Measurements from ENCODE around the gene ZNF222. TPM values are rescaled to one million over a fixed set of nuclear protein-coding genes. Genes with fewer than 3 reads are reported as not detected.

Gene ZNF222
- total RNA-seq, 1 donor from 2014 or later: 7.6 TPM

DNA sequence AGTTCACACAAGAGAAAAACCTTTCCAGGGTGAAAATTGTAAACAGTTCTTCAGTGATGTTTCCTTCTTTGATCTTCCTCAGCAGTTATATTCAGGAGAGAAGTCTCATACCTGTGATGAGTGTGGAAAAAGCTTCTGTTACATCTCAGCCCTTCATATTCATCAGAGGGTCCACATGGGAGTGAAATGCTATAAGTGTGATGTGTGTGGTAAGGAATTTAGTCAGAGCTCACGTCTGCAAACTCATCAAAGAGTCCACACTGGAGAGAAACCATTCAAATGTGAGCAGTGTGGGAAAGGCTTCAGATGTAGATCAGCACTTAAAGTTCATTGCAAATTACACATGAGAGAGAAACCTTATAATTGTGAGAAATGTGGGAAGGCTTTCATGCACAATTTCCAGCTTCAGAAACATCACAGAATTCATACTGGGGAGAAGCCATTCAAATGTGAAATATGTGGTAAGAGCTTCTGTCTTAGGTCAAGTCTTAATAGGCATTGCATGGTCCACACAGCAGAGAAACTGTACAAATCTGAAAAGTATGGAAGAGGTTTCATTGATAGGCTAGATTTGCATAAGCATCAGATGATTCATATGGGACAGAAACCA lies 6.9 kb downstream of the ZNF222 start:
- Mint-ChIP-seq H3K27me3 (ENCODE audit: low read depth) (peaks cover 5% of the 10 kb centered on the region), H3K4me1 (peaks cover 6% of the 10 kb centered on the region), H3K27ac (ENCODE audit: unreplicated experiment) (no peak overlapping the region), H3K4me3 (no peak overlapping the region), H3K36me3 (ENCODE audit: low read depth) (peaks cover 80% of the 10 kb centered on the region), H3K9me3 (peaks cover 37% of the 10 kb centered on the region)
- TF ChIP-seq, protein P1, sequence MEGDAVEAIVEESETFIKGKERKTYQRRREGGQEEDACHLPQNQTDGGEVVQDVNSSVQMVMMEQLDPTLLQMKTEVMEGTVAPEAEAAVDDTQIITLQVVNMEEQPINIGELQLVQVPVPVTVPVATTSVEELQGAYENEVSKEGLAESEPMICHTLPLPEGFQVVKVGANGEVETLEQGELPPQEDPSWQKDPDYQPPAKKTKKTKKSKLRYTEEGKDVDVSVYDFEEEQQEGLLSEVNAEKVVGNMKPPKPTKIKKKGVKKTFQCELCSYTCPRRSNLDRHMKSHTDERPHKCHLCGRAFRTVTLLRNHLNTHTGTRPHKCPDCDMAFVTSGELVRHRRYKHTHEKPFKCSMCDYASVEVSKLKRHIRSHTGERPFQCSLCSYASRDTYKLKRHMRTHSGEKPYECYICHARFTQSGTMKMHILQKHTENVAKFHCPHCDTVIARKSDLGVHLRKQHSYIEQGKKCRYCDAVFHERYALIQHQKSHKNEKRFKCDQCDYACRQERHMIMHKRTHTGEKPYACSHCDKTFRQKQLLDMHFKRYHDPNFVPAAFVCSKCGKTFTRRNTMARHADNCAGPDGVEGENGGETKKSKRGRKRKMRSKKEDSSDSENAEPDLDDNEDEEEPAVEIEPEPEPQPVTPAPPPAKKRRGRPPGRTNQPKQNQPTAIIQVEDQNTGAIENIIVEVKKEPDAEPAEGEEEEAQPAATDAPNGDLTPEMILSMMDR (conservative IDR thresholded peaks at IDR 0.05): no peak
- DNase-seq (ENCODE audit: low read depth, low spot score): no peak

DNA sequence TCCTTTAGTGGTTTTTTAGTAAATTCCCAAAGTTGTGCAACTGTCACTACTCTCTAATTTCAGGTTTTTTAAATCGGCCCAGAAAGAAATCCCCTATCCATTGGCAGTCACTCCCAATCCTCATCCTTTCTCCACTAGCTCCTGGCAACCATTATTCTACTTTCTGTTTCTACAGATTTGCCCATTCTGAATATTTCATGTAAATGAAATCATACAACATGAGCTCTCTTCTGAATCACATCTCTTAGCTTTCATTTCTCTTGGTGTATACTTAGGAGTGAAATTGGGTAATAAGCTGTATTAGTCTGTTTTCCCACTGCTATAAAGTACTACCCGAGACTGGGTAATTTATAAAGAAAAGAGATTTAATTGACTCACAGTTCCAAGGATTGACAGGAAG lies 17.0 kb downstream of the ZNF222 start:
- H3K27ac Mint-ChIP-seq (ENCODE audit: unreplicated experiment): no peak overlapping the region
- no peak overlapping the region for H3K4me3 Mint-ChIP-seq
- TF ChIP-seq, protein P1 (conservative IDR thresholded peaks at IDR 0.05): no peak
- H3K4me1 Mint-ChIP-seq: no peaks in the 10 kb centered on the region
- peaks cover 26% of the 10 kb centered on the region for H3K9me3 Mint-ChIP-seq
- H3K36me3 Mint-ChIP-seq (ENCODE audit: low read depth): no peaks in the 10 kb centered on the region
- DNase-seq (ENCODE audit: low read depth, low spot score): no peak
- H3K27me3 Mint-ChIP-seq (ENCODE audit: low read depth): peaks cover 56% of the 10 kb centered on the region

DNA sequence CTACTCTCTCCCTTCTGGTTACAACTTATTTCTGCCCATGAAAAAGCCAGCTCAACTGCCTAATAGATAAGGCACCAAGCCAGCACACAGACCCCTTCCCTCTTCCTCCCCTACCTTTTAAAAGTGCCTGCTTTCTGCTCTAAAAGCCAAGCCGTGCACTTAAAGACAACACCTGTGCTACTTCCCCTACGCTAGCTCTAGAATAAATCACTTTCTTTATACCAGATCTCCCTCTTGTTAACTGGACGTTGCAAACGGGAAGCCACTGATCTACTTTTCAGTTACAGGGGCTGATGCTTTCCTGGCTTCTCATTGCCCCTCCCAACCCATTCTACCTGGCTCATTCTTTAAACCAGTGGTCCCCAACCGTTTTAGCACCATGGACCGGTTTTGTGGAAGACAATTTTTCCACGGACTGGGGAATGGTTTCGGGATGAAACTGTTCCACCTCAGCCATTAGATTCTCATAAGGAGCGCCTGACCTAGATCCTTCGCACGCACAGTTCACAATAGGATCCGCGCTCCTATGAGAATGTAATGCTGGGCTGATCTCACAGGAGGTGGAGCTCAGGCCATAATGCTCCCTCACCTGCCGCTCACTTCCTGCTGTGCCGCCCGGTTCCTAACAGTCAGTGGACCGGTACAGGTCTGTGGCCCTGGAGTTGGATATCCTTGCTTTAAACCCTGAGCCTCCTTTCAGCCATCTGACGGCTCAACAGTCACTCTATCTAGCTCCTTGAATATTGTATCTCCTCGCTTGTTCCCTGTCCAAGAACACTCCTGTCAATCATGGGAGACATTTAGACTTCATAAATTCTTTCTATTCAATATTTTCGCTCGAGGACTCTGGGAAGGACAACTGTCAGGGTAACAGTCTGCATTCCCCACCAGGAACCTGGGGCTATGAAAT lies 25.8 kb downstream of the ZNF222 start:
- TF ChIP-seq, protein P1 (conservative IDR thresholded peaks at IDR 0.05): no peak
- no peak for DNase-seq (ENCODE audit: low read depth, low spot score)
- Mint-ChIP-seq H3K27ac (ENCODE audit: unreplicated experiment) (no peak overlapping the region), H3K4me1 (peaks cover 24% of the 10 kb centered on the region), H3K4me3 (peak overlapping the region; percentile 94), H3K27me3 (ENCODE audit: low read depth) (peaks cover 40% of the 10 kb centered on the region), H3K36me3 (ENCODE audit: low read depth) (peaks cover 18% of the 10 kb centered on the region), H3K9me3 (no peaks in the 10 kb centered on the region)

DNA sequence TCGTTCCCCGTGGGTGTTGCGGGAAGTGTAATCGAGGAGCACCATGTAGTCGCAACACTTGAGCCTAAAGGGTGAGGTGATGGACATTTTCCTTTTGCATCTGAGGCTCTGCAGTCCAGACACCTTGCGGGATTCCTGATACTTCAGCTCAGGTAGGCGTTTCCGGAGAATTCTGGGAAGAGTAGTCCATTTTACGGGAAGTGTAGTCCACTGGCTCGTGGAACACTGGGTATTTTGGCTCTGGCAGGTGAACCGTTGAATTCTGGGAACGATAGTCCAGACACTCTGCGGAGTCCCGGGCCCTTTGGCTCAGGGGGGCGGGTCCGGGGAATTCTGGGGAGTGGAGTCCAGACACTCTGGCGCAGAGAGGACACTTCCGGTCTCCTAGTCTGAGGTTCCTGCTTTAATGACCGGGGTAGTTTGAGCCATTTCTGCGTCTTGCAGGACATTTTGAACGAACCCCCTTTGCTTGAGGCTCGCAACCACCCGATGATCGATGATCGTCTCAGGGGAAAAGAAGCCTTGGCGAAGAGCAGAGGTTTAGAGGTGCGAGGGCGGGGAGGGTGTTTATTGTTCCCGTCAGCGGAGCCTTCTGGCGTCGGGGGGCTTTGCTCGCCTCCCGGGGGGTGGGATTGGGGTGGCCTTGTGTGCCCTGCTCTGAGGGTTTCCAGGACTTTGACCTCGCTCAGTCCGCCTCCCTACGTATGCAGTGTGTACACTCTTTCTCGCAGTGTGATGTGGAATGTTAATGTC lies 26.6 kb downstream of the ZNF222 start, which contains the start of gene ZNF223:
TSS of gene ZNF223 (plus strand) at position 387 of the 753 bp plus-strand sequence. CDS start 3,141 bp downstream, outside the sequence.
- DNase-seq (ENCODE audit: low read depth, low spot score): peak; percentile 80
- H3K27me3 Mint-ChIP-seq (ENCODE audit: low read depth): peaks cover 36% of the 10 kb centered on the region
- peak within 1 kb of the TSS; percentile 97 for H3K27ac Mint-ChIP-seq (ENCODE audit: unreplicated experiment)
- peak within 1 kb of the TSS; percentile 94 for H3K4me3 Mint-ChIP-seq
- H3K9me3 Mint-ChIP-seq: no peaks in the 10 kb centered on the region
- TF ChIP-seq, protein P1 (conservative IDR thresholded peaks at IDR 0.05): no peak
- peaks cover 24% of the 10 kb centered on the region for H3K4me1 Mint-ChIP-seq
- peaks cover 21% of the 10 kb centered on the region for H3K36me3 Mint-ChIP-seq (ENCODE audit: low read depth)

DNA sequence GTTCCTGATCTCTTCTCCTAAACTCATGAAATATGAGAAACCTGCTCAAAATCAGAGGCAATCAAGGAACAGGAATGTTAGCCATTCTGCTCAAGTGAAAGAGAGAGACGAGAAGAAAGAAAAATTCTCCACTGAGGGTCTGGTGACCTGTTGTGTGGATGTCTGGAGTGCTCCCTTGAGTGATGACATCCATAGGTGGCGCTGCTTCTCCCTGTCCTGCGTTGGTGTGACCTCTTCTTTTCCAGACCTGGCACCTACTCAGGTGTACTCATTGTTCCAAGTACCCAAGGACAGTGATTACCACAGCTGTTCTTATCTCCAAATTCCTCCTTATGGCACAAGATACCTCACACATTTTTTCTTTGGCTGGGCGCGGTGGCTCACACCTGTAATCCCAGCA lies 30.7 kb downstream of the ZNF222 start:
- H3K36me3 Mint-ChIP-seq (ENCODE audit: low read depth): peaks cover 41% of the 10 kb centered on the region
- TF ChIP-seq, protein P1 (conservative IDR thresholded peaks at IDR 0.05): no peak
- no peaks in the 10 kb centered on the region for H3K9me3 Mint-ChIP-seq
- peaks cover 5% of the 10 kb centered on the region for H3K27me3 Mint-ChIP-seq (ENCODE audit: low read depth)
- no peak overlapping the region for H3K4me3 Mint-ChIP-seq
- peaks cover 24% of the 10 kb centered on the region for H3K4me1 Mint-ChIP-seq
- no peak overlapping the region for H3K27ac Mint-ChIP-seq (ENCODE audit: unreplicated experiment)
- no peak for DNase-seq (ENCODE audit: low read depth, low spot score)
